Endothelial cell of umbilical vein (primary cell): ENCODE data around the gene RPL35. TPM values are rescaled to one million over a fixed set of nuclear protein-coding genes. Genes with fewer than 3 reads are reported as not detected.

Source experiments
- BruUV-seq: library from RNA; stranded (reverse); fragments of 400-500 nt; replicated peaks from 2 replicates; lab custom pipeline; 2021; lab: Mats Ljungman, UMichigan
- CTCF ChIA-PET: fragments of 300-600, 350-600 bp; sonication (Branson Sonifier 250); formaldehyde crosslinking; loops from one replicate; lab custom pipeline; 2021; ENCODE audit warnings: antibody characterized with exemption, inconsistent platforms; lab: Charles Lee
- POLR2A ChIA-PET: fragments of 300-600, 350-600 bp; sonication (Branson Sonifier 250); formaldehyde crosslinking; loops from one replicate; lab custom pipeline; 2021; ENCODE audit warnings: antibody characterized with exemption, inconsistent platforms; lab: Charles Lee
- DNase-seq: peaks from one replicate; pipeline ENCODE4 v3.0.0-alpha.2; 2011; ENCODE audit warnings: low read depth, low spot score
- FAIRE-seq: peaks from 2 replicates; lab custom pipeline; 2011; peaks lifted over from hg19 to GRCh38; lab: Jason Lieb, UNC
- H2AFZ ChIP-seq: 2 replicates; pipeline ENCODE4 v1.6.0; 2012; ENCODE audit warnings: low read depth, low read length, control low read depth, inconsistent platforms
- H3K27ac ChIP-seq: 2 replicates; pipeline ENCODE4 v1.5.1; 2011; ENCODE audit warnings: low read depth, mild to moderate bottlenecking, control low read depth, low read length, moderate library complexity; ENCODE audit not compliant: insufficient read depth
- H3K27me3 ChIP-seq, 2 experiments: 2 replicates each; pipeline versions ENCODE4 v1.6.0 to v1.6.1; 2011; ENCODE audit warnings: low read length in 2 of 2, mixed read lengths in 1 of 2; ENCODE audit not compliant: control insufficient read depth in 2 of 2, insufficient read depth in 2 of 2
- H3K36me3 ChIP-seq, 2 experiments: 2 replicates in 1 of 2; 3 replicates in 1 of 2; pipeline ENCODE4 v1.5.1; 2011; ENCODE audit warnings: low read length in 2 of 2, mild to moderate bottlenecking in 1 of 2, moderate library complexity in 1 of 2; ENCODE audit not compliant: control insufficient read depth in 2 of 2, insufficient read depth in 2 of 2; ENCODE audit errors: extremely low read depth in 1 of 2
- H3K4me1 ChIP-seq: 3 replicates; pipeline ENCODE4 v1.5.1; 2011; ENCODE audit warnings: mild to moderate bottlenecking, low read length; ENCODE audit not compliant: control insufficient read depth, insufficient read depth; ENCODE audit errors: extremely low read depth
- H3K4me2 ChIP-seq: 2 replicates; pipeline ENCODE4 v1.6.1; 2011; ENCODE audit warnings: low read length, control low read depth, mixed read lengths; ENCODE audit not compliant: insufficient read depth
- H3K4me3 ChIP-seq, 3 experiments: fragments of 200-600 bp in 1 of 3; sonication (generic), shearing (Covaris generic) in 1 of 3; replicated peaks in 1 of 3; 2 replicates each; pipeline ENCODE4 v1.5.1; 2011 to 2016; ENCODE audit warnings: control low read depth in 3 of 3, low read length in 3 of 3, mild to moderate bottlenecking in 2 of 3, inconsistent platforms in 1 of 3, low read depth in 1 of 3, moderate library complexity in 1 of 3; ENCODE audit not compliant: insufficient read depth in 1 of 3
- H3K79me2 ChIP-seq: 2 replicates; pipeline ENCODE4 v1.6.0; 2012; ENCODE audit warnings: low read length, inconsistent platforms; ENCODE audit not compliant: control insufficient read depth, insufficient read depth
- H3K9ac ChIP-seq: replicated peaks from 2 replicates; pipeline ENCODE3; 2011; ENCODE audit warnings: low read length, control low read depth; ENCODE audit not compliant: insufficient read depth; ENCODE audit errors: extremely low read depth
- H3K9me1 ChIP-seq: replicated peaks from 3 replicates; pipeline ENCODE4 v1.6.0; 2011; ENCODE audit warnings: mild to moderate bottlenecking, low read length; ENCODE audit not compliant: control insufficient read depth, insufficient read depth; ENCODE audit errors: extremely low read depth
- H3K9me3 ChIP-seq: replicated peaks from 2 replicates; pipeline ENCODE4 v1.5.1; 2012; ENCODE audit warnings: low read length, inconsistent platforms; ENCODE audit not compliant: control insufficient read depth, insufficient read depth
- H4K20me1 ChIP-seq: replicated peaks from 2 replicates; pipeline ENCODE3; 2011; ENCODE audit warnings: mild to moderate bottlenecking, low read length; ENCODE audit not compliant: control insufficient read depth, insufficient read depth; ENCODE audit errors: extremely low read depth
- CTCF ChIP-seq, 2 donors: IDR thresholded peaks; 1 replicate in 1 of 2; 2 replicates in 1 of 2; pipeline ENCODE4 v1.5.1; 2011; ENCODE audit warnings: low read length in 2 of 2, mild to moderate bottlenecking in 2 of 2, moderate library complexity in 2 of 2, control low read depth in 1 of 2, inconsistent platforms in 1 of 2, low read depth in 1 of 2; ENCODE audit not compliant: insufficient read depth in 1 of 2; ENCODE audit errors: extremely low read depth in 1 of 2
- EZH2 ChIP-seq: IDR thresholded peaks from 2 replicates; pipeline ENCODE4 v1.6.1; 2012; ENCODE audit warnings: borderline replicate concordance, low read depth, mild to moderate bottlenecking, moderate library complexity, low read length, inconsistent platforms; ENCODE audit not compliant: severe bottlenecking
- FOS ChIP-seq: IDR thresholded peaks from 2 replicates; pipeline ENCODE4 v1.6.1; 2011; ENCODE audit warnings: mild to moderate bottlenecking, low read length, moderate library complexity, borderline replicate concordance; ENCODE audit not compliant: insufficient read depth
- GATA2 ChIP-seq: IDR thresholded peaks from 2 replicates; pipeline ENCODE4 v1.7.0; 2011; ENCODE audit warnings: low read depth, mild to moderate bottlenecking, moderate library complexity, mixed read lengths, low read length; ENCODE audit not compliant: insufficient read length, insufficient read depth
- JUN ChIP-seq: IDR thresholded peaks from 2 replicates; pipeline ENCODE4 v1.6.1; 2011; ENCODE audit warnings: borderline replicate concordance, low read depth; ENCODE audit not compliant: insufficient read length, insufficient read depth
- MAX ChIP-seq: IDR thresholded peaks from 2 replicates; pipeline ENCODE4 v1.6.1; 2011; ENCODE audit not compliant: insufficient read depth, insufficient read length
- MYC ChIP-seq: IDR thresholded peaks from one replicate; pipeline ENCODE4 v1.6.1; 2011; ENCODE audit warnings: mild to moderate bottlenecking, low read depth, low read length
- POLR2A ChIP-seq: IDR thresholded peaks from 2 replicates; pipeline ENCODE4 v1.6.1; 2012; ENCODE audit warnings: low read depth, mild to moderate bottlenecking, control low read depth, low read length
- POLR2AphosphoS5 ChIP-seq: IDR thresholded peaks from 2 replicates; pipeline ENCODE4 v1.6.1; 2012; ENCODE audit warnings: low read depth, mild to moderate bottlenecking, control low read depth, low read length, moderate library complexity; ENCODE audit not compliant: insufficient read depth
- dilution Hi-C: fragments of 300-500 bp; cut with MboI; formaldehyde crosslinking; loops from one replicate; pipeline ENCODE4 v1.15.0; 2019; ENCODE audit warnings: low sequenced_read_pairs; ENCODE audit not compliant: extremely low pct_ligation_motif_present
- intact Hi-C: fragments of 100-400 bp; cut with micrococcal nuclease; formaldehyde crosslinking; loops from one replicate; pipeline ENCODE4 v1.10.0; 2022
- polyA plus RNA-seq, 4 experiments: library from polyadenylated mRNA; depleted of rRNA in 3 of 4; stranded (reverse) in 3 of 4; unstranded in 1 of 4; fragments of >200 nt; gene quantifications; 2 replicates each; pipeline versions ENCODE4 v1.2.1 to v1.2.3, GENCODE V29; 2011 to 2012; ENCODE audit warnings: missing spikeins in 1 of 4
- total RNA-seq: library from RNA; stranded (reverse); gene quantifications from 2 replicates; pipeline ENCODE4 v1.2.3, GENCODE V29; 2021

RPL35 gene
- total and polyA plus RNA-seq, 2 donors (not counting 3 experiments of a cell fraction or from before 2014, with no cell fraction given): 1,230 to 2,206 TPM

GRCh38 chr9:124887832-124888231 is 26.1 kb upstream of the RPL35 start:
- H3K4me2 ChIP-seq: no peak overlapping the region
- H3K36me3 ChIP-seq: peaks cover 0 to 33% of the 10 kb centered on the region in 2 experiments
- no peaks in the 10 kb centered on the region for H3K9me1 ChIP-seq
- H3K4me1 ChIP-seq: no peaks in the 10 kb centered on the region
- no peaks in the 10 kb centered on the region for H3K27me3 ChIP-seq
- dilution Hi-C loops (no loop called here), intact Hi-C loops (no loop called here)
- H3K27ac ChIP-seq: no peak overlapping the region
- TF ChIP-seq POLR2A (no peak), EZH2 (no peak), MAX (no peak), CTCF (IDR thresholded peaks at IDR 0.05; ENCODE audit: extremely low read depth in 1 of 2, insufficient read depth in 1 of 2, low read depth in 1 of 2, low read length in 2 of 2) (no peak), GATA2 (no peak), POLR2AphosphoS5 (no peak), MYC (no peak), JUN (no peak), FOS (no peak)
- no peak overlapping the region for H2AFZ ChIP-seq
- no peaks in the 10 kb centered on the region for H3K9me3 ChIP-seq
- POLR2A ChIA-PET: no interaction called here
- CTCF ChIA-PET: no interaction called here
- H3K9ac ChIP-seq: no peak overlapping the region
- H3K79me2 ChIP-seq: no peaks in the 10 kb centered on the region
- no peaks in the 10 kb centered on the region for H4K20me1 ChIP-seq
- no peak overlapping the region for H3K4me3 ChIP-seq
- no peak for DNase-seq
- no peak for FAIRE-seq
- BruUV-seq: no TSS peak
